ENCODE data around the gene HSPD1. TPM values are rescaled to one million over a fixed set of nuclear protein-coding genes. Genes with fewer than 3 reads are reported as not detected.
"Not testable (repeated sequence)": the region's sequence is repeated elsewhere in the genome, so short reads cannot be mapped to it uniquely, and the experiment has no call there.

HSPD1 gene
- total RNA-seq, 1 donor from 2014 or later = 351 TPM

DNA sequence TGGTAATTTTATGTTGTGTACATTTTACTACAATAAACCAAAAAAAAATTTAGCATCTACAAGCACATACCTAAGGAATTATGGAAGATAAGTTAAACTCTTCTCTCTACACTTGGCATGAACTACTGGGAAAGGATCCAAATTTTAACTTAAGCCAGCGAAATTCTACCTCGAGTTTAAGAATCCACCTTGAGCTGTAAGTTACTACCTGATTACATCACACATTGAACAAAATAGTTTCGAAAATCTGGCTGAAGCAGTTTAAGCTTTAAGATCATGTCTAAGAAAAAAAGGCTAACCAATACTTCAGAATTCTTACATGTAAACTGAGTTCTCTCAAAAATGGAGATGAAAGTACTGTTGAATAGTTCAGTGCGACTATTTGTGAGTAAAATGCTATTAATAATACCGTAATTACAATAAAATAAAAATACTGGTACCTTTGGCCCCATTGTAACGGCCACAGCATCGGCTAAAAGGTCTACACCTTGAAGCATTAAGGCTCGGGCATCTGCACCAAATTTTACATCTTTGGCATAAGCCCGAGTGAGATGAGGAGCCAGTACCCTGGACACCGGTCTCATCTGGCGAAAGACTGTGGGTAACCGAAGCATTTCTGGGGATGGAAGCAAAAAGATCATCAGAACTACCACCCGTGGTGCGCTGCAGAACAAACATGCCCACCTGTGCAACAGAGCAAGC, 1.3 kb downstream of the HSPD1 start:
- intact Hi-C loops (cut with micrococcal nuclease) = loop anchor here (2.0 to 5.0 kb wide), 2 partner anchors 581 to 1336 kb away; no protein-coding TSS in a partner anchor

DNA sequence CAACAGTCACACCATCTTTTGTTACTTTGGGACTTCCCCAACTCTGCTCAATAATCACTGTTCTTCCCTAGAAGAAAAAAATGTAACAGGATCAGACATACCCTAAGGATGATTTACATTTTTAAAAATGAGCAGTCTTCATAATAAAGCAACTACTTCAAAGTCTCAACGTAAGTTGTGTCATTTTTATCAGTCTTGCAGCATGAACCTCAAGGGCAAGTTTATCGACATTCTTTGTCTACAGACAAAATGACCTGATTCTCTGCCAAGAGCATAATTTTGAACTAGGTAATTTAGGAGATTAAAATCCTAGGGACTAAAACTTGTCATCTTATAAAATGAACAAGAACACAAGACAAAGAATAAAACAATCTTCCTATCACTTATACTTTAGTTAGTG, 2.3 kb downstream of the HSPD1 start:
- intact Hi-C loops (cut with micrococcal nuclease) = loop anchor here (5.0 kb wide), 1 partner anchor 580 kb away; no protein-coding TSS in a partner anchor

DNA sequence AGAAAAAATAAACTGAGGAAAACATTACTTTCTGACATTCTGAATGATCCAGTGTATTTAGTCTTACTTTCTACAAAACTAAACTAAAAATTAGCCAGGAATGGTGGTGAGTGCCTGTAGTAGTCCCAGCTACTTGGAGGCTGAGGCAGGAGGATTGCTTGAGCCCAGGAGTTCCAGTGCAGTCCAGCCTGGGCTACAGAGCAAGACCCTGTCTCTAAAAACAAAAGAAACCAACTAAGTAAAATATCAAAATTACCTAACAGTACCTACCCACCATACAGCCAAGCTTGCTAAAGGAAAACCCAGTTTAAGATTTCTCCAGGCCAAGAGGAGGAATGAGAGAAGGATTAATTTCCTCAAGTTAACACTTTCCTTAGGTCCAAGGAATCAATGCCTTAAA, 2.9 kb downstream of the HSPD1 start:
- intact Hi-C loops (cut with micrococcal nuclease) = loop anchor here (5.0 kb wide), 1 partner anchor 579 kb away; no protein-coding TSS in a partner anchor

DNA sequence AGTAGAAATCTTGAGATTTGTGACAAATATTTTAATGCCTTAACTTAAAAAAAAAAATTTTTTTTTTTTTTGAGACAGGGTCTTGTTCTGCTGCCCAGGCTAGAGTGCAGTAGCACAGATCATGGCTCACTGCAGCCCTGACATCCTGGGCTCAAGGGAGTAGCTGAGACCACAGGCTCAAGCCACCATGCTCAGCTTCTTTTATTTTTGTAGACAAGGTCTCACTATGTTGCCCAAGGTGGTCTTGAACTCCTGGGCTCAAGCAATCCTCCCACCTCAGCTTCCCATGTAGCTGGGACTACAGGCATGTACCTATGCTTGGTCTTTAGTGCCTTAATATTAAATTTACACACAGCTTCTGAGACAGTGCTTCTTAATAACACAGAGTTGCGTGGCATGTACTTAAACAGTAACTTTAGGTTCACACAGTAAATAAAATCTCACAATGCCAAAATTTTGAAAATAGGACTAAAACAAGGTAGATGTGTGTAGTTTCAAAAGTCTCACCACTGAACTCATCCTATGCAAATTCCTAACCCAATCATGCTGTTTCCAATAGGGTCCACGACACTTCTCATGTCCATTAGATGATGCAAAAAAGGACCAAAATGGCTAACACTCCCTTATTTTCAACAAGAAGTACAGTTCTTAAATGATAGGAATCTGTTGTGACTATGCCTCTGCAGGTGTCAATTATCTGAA, 4.1 kb downstream of the HSPD1 start:
- intact Hi-C loops (cut with micrococcal nuclease) = loop anchor here (5.0 kb wide), 1 partner anchor 578 kb away; no protein-coding TSS in a partner anchor

DNA sequence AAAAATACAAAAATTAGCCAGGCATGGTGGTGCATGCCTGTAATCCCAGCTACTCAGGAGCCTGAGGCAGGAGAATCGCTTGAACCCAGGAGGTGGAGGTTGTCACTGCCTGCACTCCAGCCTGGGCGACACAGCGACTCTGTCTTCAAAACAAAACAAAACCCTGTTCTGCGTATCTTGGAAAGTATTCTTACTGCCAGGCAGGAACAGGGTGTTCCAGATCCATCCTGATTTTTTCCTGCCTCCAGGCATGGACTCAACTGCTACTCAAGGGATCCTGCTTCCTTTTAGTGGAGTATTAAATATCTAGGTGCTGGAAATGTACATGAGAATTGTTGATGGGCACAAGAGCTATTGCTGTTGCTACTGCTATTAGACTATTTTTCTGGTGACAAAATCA, 12.3 kb downstream of the HSPD1 start:
- intact Hi-C loops (cut with micrococcal nuclease) = no loop called here

DNA sequence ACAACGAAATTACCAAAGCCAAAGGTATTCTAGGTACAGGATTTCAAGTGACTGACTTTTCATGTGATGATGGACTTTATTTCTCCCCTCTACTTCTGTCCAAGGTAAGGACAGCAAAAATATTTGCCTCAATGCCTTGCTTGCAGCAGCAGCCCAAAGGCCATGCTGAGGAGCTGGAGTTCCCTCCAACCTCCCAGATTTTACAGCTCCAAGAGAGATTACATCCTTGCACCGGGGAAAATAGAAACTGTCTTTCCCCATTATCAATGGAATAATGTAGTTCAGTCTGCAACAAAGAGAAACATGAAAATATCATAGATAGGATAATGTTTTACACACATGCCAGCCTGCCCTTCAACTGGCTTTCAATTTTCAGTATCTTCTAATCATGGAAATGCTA, 13.5 kb downstream of the HSPD1 start:
- intact Hi-C loops (cut with micrococcal nuclease) = no loop called here

DNA sequence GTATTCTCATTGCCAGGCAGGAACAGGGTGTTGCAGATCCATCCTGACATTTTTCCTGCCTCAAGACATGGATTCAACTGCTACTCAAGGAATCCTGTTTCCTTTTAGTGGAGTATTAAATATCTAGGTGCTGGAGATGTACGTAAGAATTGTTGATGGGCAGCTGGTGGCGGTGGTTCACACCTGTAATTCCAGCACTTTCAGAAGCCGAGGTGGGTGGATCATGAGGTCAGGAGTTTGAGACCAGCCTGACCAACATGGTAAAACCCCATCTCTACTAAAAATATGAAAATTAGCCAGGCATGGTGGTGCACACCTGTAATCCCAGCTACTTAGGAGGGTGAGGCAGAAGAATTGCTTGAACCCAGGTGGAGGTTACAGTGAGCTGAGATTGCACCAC, 15.4 kb downstream of the HSPD1 start:
- intact Hi-C loops (cut with micrococcal nuclease) = not testable (repeated sequence)

DNA sequence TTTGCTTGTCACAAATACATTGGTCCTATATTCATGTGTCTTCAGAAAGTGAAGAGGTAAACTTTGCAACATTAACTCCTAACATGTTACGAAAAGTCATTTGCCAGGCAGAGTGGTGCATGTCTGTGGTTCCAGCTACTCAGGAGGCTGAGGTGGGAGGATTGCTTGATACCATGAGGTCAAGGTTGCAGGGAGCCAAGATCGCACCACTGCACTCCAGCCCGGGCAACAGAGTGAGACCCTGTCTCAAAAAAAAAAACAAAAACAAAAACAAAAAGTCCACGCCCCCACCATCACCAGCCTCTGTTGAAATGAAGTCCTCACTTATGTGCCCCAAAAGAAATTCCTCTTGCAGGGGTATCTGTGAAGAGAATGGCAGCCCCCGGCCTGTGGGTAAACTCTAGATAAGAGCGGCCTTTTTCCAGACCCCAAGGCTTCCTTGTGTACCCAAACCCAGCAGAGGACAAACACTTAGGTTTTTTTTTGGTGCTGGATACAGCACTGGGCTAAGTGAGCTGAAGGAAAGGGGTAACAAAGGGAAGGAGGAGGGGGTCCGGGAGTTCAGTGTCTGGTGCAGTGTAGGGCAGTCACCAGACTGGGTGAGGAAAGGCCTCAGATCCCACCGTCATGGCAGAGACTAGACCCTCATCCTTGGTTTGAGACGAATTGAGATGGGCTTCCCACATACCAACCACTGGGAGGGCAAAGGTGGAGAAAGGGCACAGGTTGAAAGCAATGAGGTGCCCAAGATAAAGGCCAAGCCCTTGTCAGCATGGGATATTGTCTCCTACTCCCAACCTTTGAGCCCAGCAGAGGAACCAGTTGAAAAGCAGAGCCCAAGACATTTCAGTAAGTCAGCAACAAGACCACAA, 19.2 kb downstream of the HSPD1 start:
- intact Hi-C loops (cut with micrococcal nuclease) = no loop called here

DNA sequence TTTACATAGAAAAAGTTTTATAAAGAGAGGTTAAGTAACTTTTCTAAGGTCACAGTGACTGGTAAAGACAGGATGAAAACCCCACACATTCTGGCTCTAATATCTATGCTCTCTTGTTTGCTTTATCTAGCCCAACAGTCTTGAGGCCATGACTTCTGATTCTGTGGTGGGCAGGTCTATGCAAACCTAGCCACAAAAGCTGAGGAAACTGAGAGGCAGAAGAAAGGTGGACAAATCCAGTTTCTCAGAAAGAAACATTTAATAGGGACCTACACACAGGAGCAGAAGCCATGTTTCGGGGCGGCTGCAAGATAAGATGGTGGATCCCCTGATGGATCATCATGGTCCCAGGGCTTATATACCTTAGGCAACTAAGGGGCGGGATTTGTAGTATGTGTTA, 21.8 kb downstream of the HSPD1 start:
- intact Hi-C loops (cut with micrococcal nuclease) = no loop called here

DNA sequence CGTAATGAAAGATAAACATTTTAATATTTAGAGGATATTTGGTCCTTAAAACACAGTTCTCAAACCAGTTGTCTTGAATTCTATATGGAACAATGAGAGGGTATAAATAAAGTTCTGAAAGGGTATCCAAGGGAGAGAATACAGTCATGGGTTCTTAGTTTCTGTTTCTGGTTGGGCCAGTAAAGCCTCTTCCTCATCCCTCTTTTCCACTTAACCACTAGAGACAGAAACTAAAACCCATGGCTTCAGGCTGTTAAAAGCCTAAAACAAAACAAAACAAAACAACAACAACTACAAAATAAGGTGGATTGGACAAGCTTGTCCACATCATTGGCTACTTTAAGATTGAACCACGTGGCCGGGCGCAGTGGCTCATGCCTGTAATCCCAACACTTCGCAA, 27.5 kb downstream of the HSPD1 start:
- intact Hi-C loops (cut with micrococcal nuclease) = no loop called here

DNA sequence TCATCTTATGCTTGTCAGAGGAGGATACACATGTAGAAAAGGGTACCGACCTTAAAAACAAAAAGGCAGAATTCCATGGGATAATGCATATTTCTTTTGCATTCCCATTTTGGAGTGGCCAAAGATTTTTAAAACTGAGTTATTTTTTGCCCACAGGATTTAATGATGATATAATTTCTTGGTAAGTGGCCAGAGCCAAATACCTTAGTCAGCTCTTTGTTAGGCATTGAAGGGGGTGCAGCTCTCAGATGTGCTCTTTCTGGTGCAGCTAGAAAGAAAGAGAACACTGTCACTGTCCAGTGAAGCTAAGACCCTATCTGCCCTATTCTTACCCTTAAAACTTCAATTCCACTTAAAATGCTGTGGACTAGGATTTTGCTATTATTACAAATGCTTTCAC, 35.5 kb downstream of the HSPD1 start:
- intact Hi-C loops (cut with micrococcal nuclease) = no loop called here

DNA sequence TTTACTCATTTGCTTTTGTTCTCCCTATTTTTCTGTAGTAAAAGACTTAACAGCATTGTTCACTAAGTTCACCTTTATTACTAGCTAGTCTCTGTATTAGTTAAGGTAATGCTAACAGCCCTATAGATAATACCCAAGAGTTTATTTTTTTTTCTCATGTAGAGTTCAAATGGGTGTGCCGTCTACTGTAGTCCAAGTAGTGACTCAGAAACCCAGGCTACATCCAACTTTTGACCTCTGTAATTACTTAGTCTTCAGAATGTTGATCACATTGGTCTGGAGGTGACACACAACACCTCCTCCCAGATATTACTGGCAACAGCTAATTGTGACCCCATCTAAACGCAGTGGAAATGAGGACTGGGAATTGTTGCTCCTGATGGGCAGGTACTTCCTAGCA, 38.6 kb downstream of the HSPD1 start:
- intact Hi-C loops (cut with micrococcal nuclease) = no loop called here

DNA sequence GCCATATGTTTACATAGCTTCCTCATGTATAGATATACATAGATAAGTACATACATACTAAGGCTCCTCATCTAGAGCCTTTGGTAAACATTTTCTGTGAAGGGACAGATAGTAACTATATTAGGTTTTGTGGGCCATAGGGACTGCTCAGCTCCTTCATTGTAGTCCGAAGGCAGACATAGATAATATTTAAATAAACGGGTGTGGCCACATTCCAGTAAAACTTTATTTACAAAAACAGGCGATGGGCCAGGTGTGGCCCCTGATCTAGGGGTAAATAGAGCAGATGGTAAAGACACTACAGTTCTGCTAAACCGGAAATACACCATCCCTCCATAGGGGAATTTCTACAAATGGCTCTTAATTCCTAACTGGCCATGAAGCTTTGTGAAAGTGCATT, 39.0 kb downstream of the HSPD1 start:
- intact Hi-C loops (cut with micrococcal nuclease) = no loop called here

DNA sequence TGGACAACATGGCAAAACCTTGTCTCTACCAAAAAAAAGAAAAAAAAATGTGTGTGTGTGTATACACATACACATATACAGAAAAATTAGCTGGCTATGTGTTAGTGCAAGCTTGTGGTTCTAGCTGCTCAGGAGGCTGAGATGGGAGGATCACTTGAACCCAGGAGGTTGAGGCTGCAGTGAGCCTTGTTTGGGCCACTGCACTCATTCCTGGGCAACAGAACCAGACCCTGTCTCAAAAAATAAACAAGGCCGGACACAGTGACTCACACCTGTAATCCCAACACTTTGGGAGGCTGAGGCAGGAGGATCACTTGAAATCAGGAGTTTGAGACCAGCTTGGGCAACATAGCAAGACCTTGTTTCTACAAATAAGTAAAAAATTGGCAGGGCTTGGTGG, 44.2 kb downstream of the HSPD1 start:
- intact Hi-C loops (cut with micrococcal nuclease) = no loop called here

DNA sequence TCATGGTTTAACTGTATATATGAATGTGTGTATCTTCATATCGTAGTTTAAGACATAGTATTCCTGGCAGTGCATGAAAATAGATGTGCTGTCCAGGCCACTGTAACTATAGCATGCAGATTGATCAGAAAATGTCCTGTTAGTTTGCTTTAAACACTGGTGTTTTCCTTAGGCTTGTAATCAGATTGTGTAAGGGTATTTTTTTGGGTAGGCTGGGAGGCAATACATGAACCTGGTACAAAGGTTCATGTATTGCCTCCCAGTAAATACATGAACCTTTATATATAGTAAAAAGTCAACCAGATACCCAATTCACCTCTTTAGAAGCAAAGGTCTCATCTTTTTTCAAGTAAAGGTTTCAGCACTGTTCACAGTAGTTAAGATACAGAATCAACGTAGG, 44.7 kb downstream of the HSPD1 start:
- intact Hi-C loops (cut with micrococcal nuclease) = loop anchor here (5.0 kb wide), 4 partner anchors 258 to 1798 kb away; partner anchors contain the start of genes CCDC150, SLC39A10 and STK17B

DNA sequence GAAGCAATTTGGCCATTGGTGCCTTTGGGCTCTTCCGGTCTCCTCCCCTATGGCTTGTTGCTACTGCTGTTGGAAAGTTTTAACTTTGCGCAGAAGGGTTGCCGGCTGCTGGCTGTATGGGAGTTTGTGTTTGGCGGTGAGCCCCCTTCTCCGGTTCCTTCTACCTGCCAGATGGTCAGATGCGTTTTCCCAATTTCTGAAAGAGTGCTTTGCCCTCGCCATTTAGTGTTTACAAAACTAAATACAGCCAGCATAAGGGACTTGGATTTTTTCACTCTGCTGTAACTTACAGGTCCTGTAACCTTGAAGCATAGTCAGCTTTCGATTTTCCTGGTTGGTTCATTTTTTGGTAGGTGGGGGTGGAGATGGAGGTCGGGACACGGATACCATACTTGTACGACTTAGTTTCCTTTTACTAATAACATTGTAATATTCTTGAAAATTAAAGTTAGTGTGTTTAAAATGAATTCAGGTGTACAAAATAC, 45.7 kb downstream of the HSPD1 start:
- intact Hi-C loops (cut with micrococcal nuclease) = loop anchor here (1.0 to 5.0 kb wide), 8 partner anchors 19 to 1797 kb away; partner anchors contain the start of genes CCDC150, HSPE1, MARS2 and MOB4

DNA sequence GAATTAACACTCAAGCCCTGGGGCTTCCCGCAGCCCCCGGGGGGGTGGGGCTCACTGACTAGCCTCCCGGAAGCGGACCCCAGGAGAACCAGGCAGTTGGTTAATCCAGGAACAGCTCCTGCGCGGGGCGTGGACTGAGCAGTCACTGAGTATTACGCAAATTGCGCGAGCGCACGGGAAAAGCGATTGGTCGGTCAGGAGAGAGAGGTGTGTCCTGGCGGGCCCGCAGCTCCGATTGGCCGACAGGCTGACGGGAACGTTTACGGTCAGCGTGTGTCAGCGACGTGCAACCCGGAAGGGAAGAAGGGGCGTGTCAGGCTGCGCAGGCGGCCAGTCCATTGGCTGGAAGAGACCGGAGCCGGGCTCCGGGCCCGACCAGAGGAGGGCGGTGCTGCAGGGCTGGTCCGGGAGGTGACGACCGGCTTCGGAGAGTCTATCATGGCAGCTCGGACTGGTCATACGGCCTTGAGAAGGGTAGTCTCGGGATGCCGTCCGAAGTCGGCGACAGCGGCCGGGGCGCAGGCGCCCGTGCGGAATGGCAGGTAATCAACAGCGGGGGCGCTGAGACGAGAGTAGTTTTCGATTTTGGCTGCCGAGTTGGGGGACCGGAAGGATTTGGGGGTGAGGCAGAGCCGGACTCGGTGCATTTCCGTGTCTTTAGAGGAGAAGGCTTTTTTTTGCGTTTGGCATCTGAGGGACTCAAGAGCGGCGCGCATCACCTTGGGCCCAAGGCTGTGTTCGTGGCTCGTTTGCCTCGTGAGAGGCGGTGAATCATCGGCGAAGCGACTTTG, 46.3 kb downstream of the HSPD1 start, which contains the start of gene COQ10B:
Gene COQ10B, plus strand, starts transcription at position 430 of the 791 bp plus-strand sequence. Its CDS starts 9 bp downstream, at position 439.
- intact Hi-C loops (cut with micrococcal nuclease) = loop anchor here (1.0 to 5.0 kb wide), 8 partner anchors 18 to 1796 kb away; partner anchors contain the start of genes CCDC150, HSPE1, MARS2 and MOB4

DNA sequence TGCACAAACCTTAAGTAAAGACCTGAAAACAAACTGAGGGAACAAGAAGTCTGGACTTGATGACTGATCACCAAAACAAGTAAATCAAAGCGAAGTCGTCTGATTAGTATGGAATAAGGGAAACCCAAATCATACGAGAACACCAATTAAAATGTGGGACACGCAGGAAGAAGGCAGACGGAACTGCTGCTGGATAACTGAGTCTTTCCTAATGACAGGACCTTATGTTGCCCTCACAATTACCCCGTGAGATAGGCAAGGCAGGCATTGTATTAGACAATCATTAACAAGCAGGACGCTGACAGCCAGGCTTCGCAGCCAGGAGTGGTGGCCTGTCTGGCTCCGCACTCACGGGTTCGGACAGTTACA, 46.9 kb downstream of the HSPD1 start:
- intact Hi-C loops (cut with micrococcal nuclease) = loop anchor here (1.0 to 5.0 kb wide), 8 partner anchors 17 to 1795 kb away; partner anchors contain the start of genes CCDC150, HSPE1, MARS2 and MOB4

DNA sequence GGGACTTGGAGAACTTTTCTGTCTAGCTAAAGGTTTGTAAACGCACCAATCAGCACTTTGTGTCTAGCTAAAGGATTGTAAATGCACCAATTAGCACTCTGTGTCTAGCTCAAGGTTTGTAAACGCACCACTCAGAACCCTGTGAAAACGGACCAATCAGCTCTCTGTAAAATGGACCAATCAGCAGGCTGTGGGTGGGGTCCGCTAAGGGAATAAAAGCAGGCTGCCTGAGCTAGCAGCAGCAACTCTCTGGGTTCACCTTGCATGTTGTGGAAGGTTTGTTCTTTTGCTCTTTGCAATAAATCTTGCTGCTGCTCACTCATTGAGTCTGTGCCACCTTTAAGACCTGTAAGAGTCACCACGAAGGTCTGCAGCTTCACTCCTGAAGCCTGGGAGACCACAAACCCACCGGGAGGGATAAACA, 48.7 kb downstream of the HSPD1 start:
- intact Hi-C loops (cut with micrococcal nuclease) = loop anchor here (5.0 kb wide), 4 partner anchors 254 to 1794 kb away; partner anchors contain the start of genes CCDC150, SLC39A10 and STK17B

DNA sequence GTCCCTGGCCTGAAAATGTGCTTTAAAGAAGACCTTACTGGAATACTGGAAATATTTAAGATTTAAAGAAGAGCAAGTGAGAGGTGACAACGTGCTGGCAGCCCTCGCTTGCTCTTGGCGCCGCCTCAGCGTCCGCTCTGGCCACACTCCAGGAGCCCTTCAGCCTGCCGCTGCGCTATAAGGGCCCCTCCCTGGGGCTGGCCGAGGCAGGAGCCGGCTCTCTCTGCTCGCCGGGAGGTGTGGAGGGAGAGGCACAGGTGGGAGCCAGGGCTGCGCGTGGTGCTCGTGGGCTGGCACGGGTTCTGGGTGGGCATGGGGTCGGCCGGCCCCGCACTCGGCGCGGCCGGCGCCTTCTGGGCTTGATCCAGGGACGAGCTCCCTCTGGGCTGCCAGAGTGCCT, 49.2 kb downstream of the HSPD1 start:
- intact Hi-C loops (cut with micrococcal nuclease) = loop anchor here (5.0 kb wide), 4 partner anchors 253 to 1793 kb away; partner anchors contain the start of genes CCDC150, SLC39A10 and STK17B
